ENCODE data around the gene PLA2G1B.
"Not testable (repeated sequence)": the region's sequence is repeated elsewhere in the genome, so short reads cannot be mapped to it uniquely, and the experiment has no call there.

PLA2G1B gene

GRCh38 chr12:120337730-120338129, 10.2 kb upstream of the PLA2G1B start:
- H4K8ac ChIP-seq (ENCODE audit: low read depth, low read length) = no peak overlapping the region
- no peak overlapping the region for H2AK5ac ChIP-seq (ENCODE audit: low read length)
- no peak overlapping the region for H2AFZ ChIP-seq (ENCODE audit: insufficient read depth, low read length, poor library complexity)
- no peak overlapping the region for H3K18ac ChIP-seq (ENCODE audit: low read length)
- H2BK120ac ChIP-seq (ENCODE audit: insufficient read depth, low read length, poor library complexity) = no peak overlapping the region
- no peaks in the 10 kb centered on the region for H3K79me1 ChIP-seq (ENCODE audit: low read length)
- H3K27ac ChIP-seq (ENCODE audit: low read depth, low read length) = no peak overlapping the region
- H3K23ac ChIP-seq (ENCODE audit: low read length) = no peak overlapping the region
- no peak overlapping the region for H4K91ac ChIP-seq (ENCODE audit: low read depth, low read length)
- no peak overlapping the region for H2BK12ac ChIP-seq (ENCODE audit: low read length)
- no peaks in the 10 kb centered on the region for H3K36me3 ChIP-seq (ENCODE audit: control insufficient read depth in 1 of 2, insufficient read depth in 2 of 2, low read length in 2 of 2)
- no CpG with 5 or more reads among the region's 2 CpGs for WGBS (ENCODE audit: extremely low coverage, insufficient coverage, insufficient read length)
- H2BK5ac ChIP-seq (ENCODE audit: low read depth, low read length, poor library complexity) = no peak overlapping the region
- H3K4me3 ChIP-seq (ENCODE audit: low read depth, low read length) = no peak overlapping the region
- H3K9me3 ChIP-seq (ENCODE audit: insufficient read depth, low read depth, low read length) = peaks cover 6% of the 10 kb centered on the region
- H3K4me2 ChIP-seq (ENCODE audit: low read length) = no peak overlapping the region
- H3K14ac ChIP-seq (ENCODE audit: low read length) = no peak overlapping the region
- H3K4me1 ChIP-seq (ENCODE audit: control insufficient read depth in 1 of 2, insufficient read depth in 2 of 2, low read length in 2 of 2) = no peaks in the 10 kb centered on the region
- H3K27me3 ChIP-seq (ENCODE audit: insufficient read depth, low read length) = no peaks in the 10 kb centered on the region
- H3K4ac ChIP-seq (ENCODE audit: low read depth, low read length) = no peak overlapping the region
- no peak overlapping the region for H3K9ac ChIP-seq (ENCODE audit: low read length)
- H4K12ac ChIP-seq (ENCODE audit: low read depth, low read length) = no peak overlapping the region
- no peaks in the 10 kb centered on the region for H3K79me2 ChIP-seq (ENCODE audit: control insufficient read depth, insufficient read depth, low read length, poor library complexity)
- no peak for DNase-seq

GRCh38 chr12:120336392-120336791, 8.8 kb upstream of the PLA2G1B start:
- not testable (repeated sequence) for DNase-seq; H3K4me3 ChIP-seq (ENCODE audit: low read depth, low read length); H4K12ac ChIP-seq (ENCODE audit: low read depth, low read length); H2BK12ac ChIP-seq (ENCODE audit: low read length); H2AFZ ChIP-seq (ENCODE audit: insufficient read depth, low read length, poor library complexity); H3K79me2 ChIP-seq (ENCODE audit: control insufficient read depth, insufficient read depth, low read length, poor library complexity); H4K91ac ChIP-seq (ENCODE audit: low read depth, low read length); H3K14ac ChIP-seq (ENCODE audit: low read length); H3K79me1 ChIP-seq (ENCODE audit: low read length); H2AK5ac ChIP-seq (ENCODE audit: low read length); H3K4me2 ChIP-seq (ENCODE audit: low read length); H3K23ac ChIP-seq (ENCODE audit: low read length); H3K27me3 ChIP-seq (ENCODE audit: insufficient read depth, low read length); H3K4ac ChIP-seq (ENCODE audit: low read depth, low read length); H4K8ac ChIP-seq (ENCODE audit: low read depth, low read length); H3K9ac ChIP-seq (ENCODE audit: low read length); H2BK120ac ChIP-seq (ENCODE audit: insufficient read depth, low read length, poor library complexity); H3K36me3 ChIP-seq (ENCODE audit: control insufficient read depth in 1 of 2, insufficient read depth in 2 of 2, low read length in 2 of 2); H3K18ac ChIP-seq (ENCODE audit: low read length); H2BK5ac ChIP-seq (ENCODE audit: low read depth, low read length, poor library complexity); H3K4me1 ChIP-seq (ENCODE audit: control insufficient read depth in 1 of 2, insufficient read depth in 2 of 2, low read length in 2 of 2); H3K9me3 ChIP-seq (ENCODE audit: insufficient read depth, low read depth, low read length); H3K27ac ChIP-seq (ENCODE audit: low read depth, low read length)
- WGBS (ENCODE audit: extremely low coverage, insufficient coverage, insufficient read length) = no CpG with 5 or more reads among the region's 2 CpGs

DNA sequence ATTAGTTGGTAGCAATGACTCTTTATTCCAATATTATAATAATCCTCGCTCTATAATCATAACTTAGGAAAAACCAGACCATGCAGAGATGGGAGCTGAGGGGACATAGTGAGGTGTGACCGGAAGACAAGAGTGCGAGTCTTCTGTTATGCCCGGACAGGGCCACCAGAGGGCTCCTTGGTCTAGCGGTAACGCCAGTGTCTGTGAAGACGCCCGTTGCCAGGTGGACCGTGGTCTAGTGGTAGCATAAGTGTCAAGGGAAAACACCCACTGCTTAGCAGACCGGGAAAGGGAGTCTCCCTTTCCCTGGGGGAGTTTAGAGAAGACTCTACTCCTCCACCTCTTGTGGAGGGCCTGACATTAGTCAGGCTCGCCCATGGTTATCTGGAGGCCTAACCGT, 7.9 kb upstream of the PLA2G1B start:
- H4K91ac ChIP-seq (ENCODE audit: low read depth, low read length); H3K4me1 ChIP-seq (ENCODE audit: control insufficient read depth in 1 of 2, insufficient read depth in 2 of 2, low read length in 2 of 2); H3K36me3 ChIP-seq (ENCODE audit: control insufficient read depth in 1 of 2, insufficient read depth in 2 of 2, low read length in 2 of 2); H3K27me3 ChIP-seq (ENCODE audit: insufficient read depth, low read length); H3K18ac ChIP-seq (ENCODE audit: low read length); H3K27ac ChIP-seq (ENCODE audit: low read depth, low read length); H4K12ac ChIP-seq (ENCODE audit: low read depth, low read length); H3K4me3 ChIP-seq (ENCODE audit: low read depth, low read length); H2BK12ac ChIP-seq (ENCODE audit: low read length); H3K79me2 ChIP-seq (ENCODE audit: control insufficient read depth, insufficient read depth, low read length, poor library complexity); H2BK120ac ChIP-seq (ENCODE audit: insufficient read depth, low read length, poor library complexity); H2AFZ ChIP-seq (ENCODE audit: insufficient read depth, low read length, poor library complexity); H3K9ac ChIP-seq (ENCODE audit: low read length); H3K14ac ChIP-seq (ENCODE audit: low read length); H3K4me2 ChIP-seq (ENCODE audit: low read length); H3K23ac ChIP-seq (ENCODE audit: low read length); H3K4ac ChIP-seq (ENCODE audit: low read depth, low read length); H3K79me1 ChIP-seq (ENCODE audit: low read length); H2AK5ac ChIP-seq (ENCODE audit: low read length); H2BK5ac ChIP-seq (ENCODE audit: low read depth, low read length, poor library complexity); H3K9me3 ChIP-seq (ENCODE audit: insufficient read depth, low read depth, low read length); H4K8ac ChIP-seq (ENCODE audit: low read depth, low read length): not testable (repeated sequence)
- DNase-seq = peak; percentile 58 to 82
- WGBS (ENCODE audit: extremely low coverage, insufficient coverage, insufficient read length) = no CpG with 5 or more reads among the region's 12 CpGs

- H3K9me3 ChIP-seq (ENCODE audit: insufficient read depth, low read depth, low read length) = peaks cover 6% of the 10 kb centered on the region
- no peak overlapping the region for H3K4me3 ChIP-seq (ENCODE audit: low read depth, low read length)
- no peak overlapping the region for H2BK5ac ChIP-seq (ENCODE audit: low read depth, low read length, poor library complexity)
- no peak for DNase-seq
- no peak overlapping the region for H3K9ac ChIP-seq (ENCODE audit: low read length)
- H3K4me1 ChIP-seq (ENCODE audit: control insufficient read depth in 1 of 2, insufficient read depth in 2 of 2, low read length in 2 of 2) = no peaks in the 10 kb centered on the region
- no peak overlapping the region for H4K8ac ChIP-seq (ENCODE audit: low read depth, low read length)
- no peak overlapping the region for H3K23ac ChIP-seq (ENCODE audit: low read length)
- H3K4ac ChIP-seq (ENCODE audit: low read depth, low read length) = no peak overlapping the region
- H3K36me3 ChIP-seq (ENCODE audit: control insufficient read depth in 1 of 2, insufficient read depth in 2 of 2, low read length in 2 of 2) = no peaks in the 10 kb centered on the region
- H2BK12ac ChIP-seq (ENCODE audit: low read length) = no peak overlapping the region
- no peak overlapping the region for H3K18ac ChIP-seq (ENCODE audit: low read length)
- no peak overlapping the region for H4K12ac ChIP-seq (ENCODE audit: low read depth, low read length)
- H3K79me1 ChIP-seq (ENCODE audit: low read length) = no peaks in the 10 kb centered on the region
- H3K14ac ChIP-seq (ENCODE audit: low read length) = no peak overlapping the region
- no peak overlapping the region for H2BK120ac ChIP-seq (ENCODE audit: insufficient read depth, low read length, poor library complexity)
- H3K27me3 ChIP-seq (ENCODE audit: insufficient read depth, low read length) = no peaks in the 10 kb centered on the region
- no peak overlapping the region for H2AK5ac ChIP-seq (ENCODE audit: low read length)
- H4K91ac ChIP-seq (ENCODE audit: low read depth, low read length) = no peak overlapping the region
- H3K4me2 ChIP-seq (ENCODE audit: low read length) = no peak overlapping the region
- H3K79me2 ChIP-seq (ENCODE audit: control insufficient read depth, insufficient read depth, low read length, poor library complexity) = no peaks in the 10 kb centered on the region
- no peak overlapping the region for H3K27ac ChIP-seq (ENCODE audit: low read depth, low read length)
- H2AFZ ChIP-seq (ENCODE audit: insufficient read depth, low read length, poor library complexity) = no peak overlapping the region
- WGBS (ENCODE audit: extremely low coverage, insufficient coverage, insufficient read length) = no CpG with 5 or more reads among the region's 7 CpGs
Measured at GRCh38 chr12:120332523-120332922, 4.9 kb upstream of the PLA2G1B start.

Data from trophoblast cell (in vitro differentiated cells and primary cell).